Measurements from ENCODE around the gene UGT3A2.

DNA sequence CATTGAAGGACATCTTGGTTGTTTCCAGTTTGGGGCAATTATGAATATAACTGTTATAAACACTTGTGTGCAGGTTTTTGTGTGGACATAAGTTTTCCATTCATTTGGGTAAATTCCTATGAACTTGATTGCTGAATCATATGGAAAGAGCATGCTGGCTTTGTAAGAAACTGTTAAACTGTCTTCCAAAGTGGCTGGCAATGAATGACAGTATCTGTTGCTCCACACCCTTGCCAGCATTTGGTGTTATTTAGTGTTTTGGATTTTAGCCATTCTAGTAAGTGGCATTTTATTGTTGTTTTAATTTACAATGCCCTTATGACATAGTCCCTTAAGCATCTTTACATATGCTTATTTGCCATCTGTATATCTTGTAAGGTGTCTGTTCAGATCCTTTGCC lies 29.8 kb upstream of the UGT3A2 start:
- TF ChIP-seq, protein P1, sequence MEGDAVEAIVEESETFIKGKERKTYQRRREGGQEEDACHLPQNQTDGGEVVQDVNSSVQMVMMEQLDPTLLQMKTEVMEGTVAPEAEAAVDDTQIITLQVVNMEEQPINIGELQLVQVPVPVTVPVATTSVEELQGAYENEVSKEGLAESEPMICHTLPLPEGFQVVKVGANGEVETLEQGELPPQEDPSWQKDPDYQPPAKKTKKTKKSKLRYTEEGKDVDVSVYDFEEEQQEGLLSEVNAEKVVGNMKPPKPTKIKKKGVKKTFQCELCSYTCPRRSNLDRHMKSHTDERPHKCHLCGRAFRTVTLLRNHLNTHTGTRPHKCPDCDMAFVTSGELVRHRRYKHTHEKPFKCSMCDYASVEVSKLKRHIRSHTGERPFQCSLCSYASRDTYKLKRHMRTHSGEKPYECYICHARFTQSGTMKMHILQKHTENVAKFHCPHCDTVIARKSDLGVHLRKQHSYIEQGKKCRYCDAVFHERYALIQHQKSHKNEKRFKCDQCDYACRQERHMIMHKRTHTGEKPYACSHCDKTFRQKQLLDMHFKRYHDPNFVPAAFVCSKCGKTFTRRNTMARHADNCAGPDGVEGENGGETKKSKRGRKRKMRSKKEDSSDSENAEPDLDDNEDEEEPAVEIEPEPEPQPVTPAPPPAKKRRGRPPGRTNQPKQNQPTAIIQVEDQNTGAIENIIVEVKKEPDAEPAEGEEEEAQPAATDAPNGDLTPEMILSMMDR (IDR thresholded peaks at IDR 0.05), result no peak
- no peak for TF ChIP-seq POLR2A (IDR thresholded peaks at IDR 0.05)

All from prostate gland (tissue), 2 donors.